GM19099 (cell line): ENCODE measurements around the gene RAPGEF1.

Experiments used
- POLR2A ChIP-seq: IDR thresholded peaks from 3 replicates; pipeline ENCODE4 v1.6.1; 2011; ENCODE audit warnings: low read depth; ENCODE audit not compliant: insufficient read length; ENCODE audit errors: extremely low read depth

RAPGEF1 gene

GRCh38 chr9:131666774-131667173 is 73.1 kb downstream of the RAPGEF1 start:
- no peak for TF ChIP-seq POLR2A

- no peak for TF ChIP-seq POLR2A
Measured at GRCh38 chr9:131666029-131666428, 73.8 kb downstream of the RAPGEF1 start.

- no peak for TF ChIP-seq POLR2A
Measured at GRCh38 chr9:131663288-131663687, 76.6 kb downstream of the RAPGEF1 start.

GRCh38 chr9:131661568-131662288 is 78.1 kb downstream of the RAPGEF1 start:
- TF ChIP-seq POLR2A: no peak

- no peak for TF ChIP-seq POLR2A
Measured at GRCh38 chr9:131660466-131661405, 79.1 kb downstream of the RAPGEF1 start.

- no peak for TF ChIP-seq POLR2A
Measured at GRCh38 chr9:131658377-131659129, 81.3 kb downstream of the RAPGEF1 start.

- TF ChIP-seq POLR2A: no peak
Measured at GRCh38 chr9:131657940-131658339, 81.9 kb downstream of the RAPGEF1 start.

- no peak for TF ChIP-seq POLR2A
Measured at GRCh38 chr9:131657456-131657855, 82.4 kb downstream of the RAPGEF1 start.

- TF ChIP-seq POLR2A: no peak
Measured at GRCh38 chr9:131657037-131657377, 82.9 kb downstream of the RAPGEF1 start.

- no peak for TF ChIP-seq POLR2A
Measured at GRCh38 chr9:131656356-131657036, 83.4 kb downstream of the RAPGEF1 start.

- TF ChIP-seq POLR2A: no peak
Measured at GRCh38 chr9:131651599-131651998, 88.3 kb downstream of the RAPGEF1 start.

- TF ChIP-seq POLR2A: no peak
Measured at GRCh38 chr9:131651160-131651559, 88.7 kb downstream of the RAPGEF1 start.

- TF ChIP-seq POLR2A: no peak
Measured at GRCh38 chr9:131650254-131650653, 89.6 kb downstream of the RAPGEF1 start.

- TF ChIP-seq POLR2A: no peak
Measured at GRCh38 chr9:131649646-131650045, 90.2 kb downstream of the RAPGEF1 start.
